ENCODE data around the gene CYP24A1.

The CYP24A1 gene

GRCh38 chr20:54173653-54174456 is at the start of gene CYP24A1:
TSS of gene CYP24A1 (minus strand) at chr20:54173986. CDS start at chr20:54173579, 407 bp downstream.
- DNase-seq = no peak

- DNase-seq = no peak
These were observed 49.5 kb upstream of the CYP24A1 start for GRCh38 chr20:54223285-54223684.

- no peak for DNase-seq
These were observed 48.5 kb upstream of the CYP24A1 start for GRCh38 chr20:54221996-54222890.

GRCh38 chr20:54221353-54221752 is 47.6 kb upstream of the CYP24A1 start:
- peak; percentile 16 for DNase-seq

GRCh38 chr20:54220722-54221121 is 46.9 kb upstream of the CYP24A1 start:
- no peak for DNase-seq

- peak; percentile 34 for DNase-seq
These were observed 46.1 kb upstream of the CYP24A1 start for GRCh38 chr20:54219751-54220426.

- no peak for DNase-seq
These were observed 44.7 kb upstream of the CYP24A1 start for GRCh38 chr20:54218470-54218869.

GRCh38 chr20:54217762-54218161 is 44.0 kb upstream of the CYP24A1 start:
- DNase-seq = no peak

GRCh38 chr20:54215157-54215789 is 41.5 kb upstream of the CYP24A1 start:
- no peak for DNase-seq

- no peak for DNase-seq
These were observed 40.8 kb upstream of the CYP24A1 start for GRCh38 chr20:54214566-54214965.

GRCh38 chr20:54212871-54213270 is 39.1 kb upstream of the CYP24A1 start:
- no peak for DNase-seq

GRCh38 chr20:54212226-54212625 is 38.4 kb upstream of the CYP24A1 start:
- DNase-seq = no peak

- DNase-seq = no peak
These were observed 35.5 kb upstream of the CYP24A1 start for GRCh38 chr20:54209216-54209813.

- peak; percentile 20 for DNase-seq
These were observed 34.9 kb upstream of the CYP24A1 start for GRCh38 chr20:54208548-54209176.

GRCh38 chr20:54207743-54208547 is 34.2 kb upstream of the CYP24A1 start, which contains the start of gene PFDN4:
TSS of gene PFDN4 (plus strand) at chr20:54208087. CDS start at chr20:54208101, 14 bp downstream.
- peak; percentile 72 for DNase-seq

- no peak for DNase-seq
These were observed 33.4 kb upstream of the CYP24A1 start for GRCh38 chr20:54207053-54207742.

GRCh38 chr20:54205450-54205849 is 31.7 kb upstream of the CYP24A1 start:
- DNase-seq = no peak

GRCh38 chr20:54204481-54204880 is 30.7 kb upstream of the CYP24A1 start:
- DNase-seq = no peak

- no peak for DNase-seq
These were observed 30.3 kb upstream of the CYP24A1 start for GRCh38 chr20:54204063-54204462.

GRCh38 chr20:54203281-54203680 is 29.5 kb upstream of the CYP24A1 start:
- peak; percentile 66 for DNase-seq
